AG04450 (cell line): ENCODE data around the gene PSMA2. TPM values are rescaled to one million over a fixed set of nuclear protein-coding genes. Genes with fewer than 3 reads are reported as not detected.
A peak's percentile ranks its signal among the peaks of the same experiment; 100 is the strongest.
"Not testable (repeated sequence)": the region's sequence is repeated elsewhere in the genome, so short reads cannot be mapped to it uniquely, and the experiment has no call there.

Source experiments
- CTCF ChIA-PET: fragments of 300-600, 350-600 bp; formaldehyde crosslinking; extraction: SDS; loops from one replicate; lab custom pipeline; 2022; ENCODE audit warnings: antibody characterized with exemption, inconsistent platforms; lab: Charles Lee
- POLR2A ChIA-PET: fragments of 350-600 bp; formaldehyde crosslinking; extraction: SDS; loops from one replicate; lab custom pipeline; 2021; ENCODE audit warnings: antibody characterized with exemption, inconsistent platforms; lab: Yijun Ruan, JAX
- DNase-seq: peaks from one replicate; pipeline ENCODE4 v3.0.0-alpha.2; 2011; ENCODE audit warnings: low read depth, low spot score
- H3K27ac ChIP-seq: one replicate; pipeline ENCODE4 v1.5.1; 2012; ENCODE audit warnings: low read depth, low read length, control low read depth
- H3K27me3 ChIP-seq: one replicate; pipeline ENCODE4 v1.6.0; 2012; ENCODE audit warnings: low read length; ENCODE audit not compliant: control insufficient read depth, insufficient read depth
- H3K4me3 ChIP-seq: 2 replicates; pipeline ENCODE4 v1.5.1; 2011; ENCODE audit warnings: mild to moderate bottlenecking, low read depth, low read length, control low read depth
- H3K9me3 ChIP-seq: 2 replicates; pipeline ENCODE4 v1.5.1; 2012; ENCODE audit warnings: low read length; ENCODE audit not compliant: control insufficient read depth, insufficient read depth
- polyA plus RNA-seq: library from polyadenylated mRNA; depleted of rRNA; stranded (reverse); fragments of >200 nt; gene quantifications from 2 replicates; pipeline ENCODE4 v1.2.3, GENCODE V29; 2011
- TF ChIP-seq, protein P1 (sequence below): IDR thresholded peaks from 2 replicates; pipeline ENCODE4 v1.5.1; 2011; ENCODE audit warnings: low read depth, low read length, control low read depth, inconsistent platforms

The PSMA2 gene
- polyA plus RNA-seq, 1 experiment, result 233 TPM

DNA sequence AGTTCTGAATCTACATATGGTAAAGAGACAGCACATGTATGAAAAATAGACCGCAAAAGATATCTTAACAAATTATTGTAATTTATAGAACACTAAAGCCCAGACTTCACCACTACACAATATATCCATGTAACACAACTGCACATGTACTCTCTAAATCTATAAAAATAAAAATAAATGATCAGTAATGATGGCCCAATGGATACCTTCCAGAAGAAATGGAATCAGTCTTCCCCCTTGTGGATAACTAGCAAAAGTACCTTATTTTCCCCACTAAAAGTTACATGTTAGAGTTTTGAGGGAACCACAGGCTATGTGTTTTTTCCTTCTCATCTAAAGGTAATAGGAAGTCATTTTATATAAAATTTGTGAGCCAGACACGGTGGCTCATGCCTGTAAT is 45.8 kb downstream of the PSMA2 start:
- CTCF ChIA-PET, result interaction anchor here (1.0 to 2.0 kb wide), 4 partner anchors 9 to 945 kb away, joined by 3 to 14 read pairs (median 7); no protein-coding TSS in a partner anchor
- no peak for DNase-seq

DNA sequence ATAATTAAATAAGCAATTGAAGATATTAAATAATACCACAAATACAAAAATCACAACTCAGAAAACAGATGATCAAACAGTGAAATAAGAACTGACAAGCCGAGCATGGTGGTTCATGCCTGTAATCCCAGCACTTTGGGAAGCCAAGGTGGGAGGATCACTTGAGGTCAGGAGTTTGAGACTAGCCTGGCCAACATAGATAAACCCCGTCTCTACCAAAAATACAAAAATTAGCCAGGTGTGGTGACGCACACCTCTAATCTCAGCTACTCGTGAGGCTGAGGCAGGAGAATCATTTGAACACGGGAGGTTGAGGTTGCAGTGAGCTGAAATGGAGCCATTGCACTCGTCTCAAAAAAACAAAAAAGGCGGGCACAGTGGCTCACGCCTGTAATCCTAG is 46.8 kb downstream of the PSMA2 start:
- POLR2A ChIA-PET, H3K27ac ChIP-seq: not testable (repeated sequence)
- H3K27me3 ChIP-seq, result peaks cover 17% of the 10 kb centered on the region

More for the DNA sequence above, 45.8 kb downstream of the PSMA2 start:
- POLR2A ChIA-PET, result no interaction called here
- Histone ChIP-seq H3K4me3 (no peak overlapping the region), H3K9me3 (no peaks in the 10 kb centered on the region; the same call in 1 of the 2 replicates), H3K27ac (no peak overlapping the region), H3K27me3 (peaks cover 17% of the 10 kb centered on the region)
- TF ChIP-seq, protein P1, sequence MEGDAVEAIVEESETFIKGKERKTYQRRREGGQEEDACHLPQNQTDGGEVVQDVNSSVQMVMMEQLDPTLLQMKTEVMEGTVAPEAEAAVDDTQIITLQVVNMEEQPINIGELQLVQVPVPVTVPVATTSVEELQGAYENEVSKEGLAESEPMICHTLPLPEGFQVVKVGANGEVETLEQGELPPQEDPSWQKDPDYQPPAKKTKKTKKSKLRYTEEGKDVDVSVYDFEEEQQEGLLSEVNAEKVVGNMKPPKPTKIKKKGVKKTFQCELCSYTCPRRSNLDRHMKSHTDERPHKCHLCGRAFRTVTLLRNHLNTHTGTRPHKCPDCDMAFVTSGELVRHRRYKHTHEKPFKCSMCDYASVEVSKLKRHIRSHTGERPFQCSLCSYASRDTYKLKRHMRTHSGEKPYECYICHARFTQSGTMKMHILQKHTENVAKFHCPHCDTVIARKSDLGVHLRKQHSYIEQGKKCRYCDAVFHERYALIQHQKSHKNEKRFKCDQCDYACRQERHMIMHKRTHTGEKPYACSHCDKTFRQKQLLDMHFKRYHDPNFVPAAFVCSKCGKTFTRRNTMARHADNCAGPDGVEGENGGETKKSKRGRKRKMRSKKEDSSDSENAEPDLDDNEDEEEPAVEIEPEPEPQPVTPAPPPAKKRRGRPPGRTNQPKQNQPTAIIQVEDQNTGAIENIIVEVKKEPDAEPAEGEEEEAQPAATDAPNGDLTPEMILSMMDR, result peak; percentile 56

GRCh38 chr7:42883950-42884349 is 48.0 kb downstream of the PSMA2 start:
- H3K4me3 ChIP-seq, result no peak overlapping the region
- CTCF ChIA-PET, result no interaction called here
- H3K27me3 ChIP-seq, result peaks cover 17% of the 10 kb centered on the region
- TF ChIP-seq, protein P1, result no peak
- POLR2A ChIA-PET, result no interaction called here
- no peak for DNase-seq
- no peaks in the 10 kb centered on the region; the same call in 1 of the 2 replicates for H3K9me3 ChIP-seq
- no peak overlapping the region for H3K27ac ChIP-seq

More for the DNA sequence above, 46.8 kb downstream of the PSMA2 start:
- DNase-seq, H3K4me3 ChIP-seq, H3K9me3 ChIP-seq: not testable (repeated sequence)
- CTCF ChIA-PET, result interaction anchor here (0.6 to 0.7 kb wide), 2 partner anchors 176 to 653 kb away, joined by 3 read pairs; no protein-coding TSS in a partner anchor

GRCh38 chr7:42880392-42880791 is 51.6 kb downstream of the PSMA2 start:
- peaks cover 14% of the 10 kb centered on the region for H3K27me3 ChIP-seq
- H3K4me3 ChIP-seq, result no peak overlapping the region
- H3K27ac ChIP-seq, result no peak overlapping the region
- no peak for DNase-seq
- ChIA-PET POLR2A (no interaction called here), CTCF (interaction anchor here (0.7 to 6.8 kb wide), 4 partner anchors 900 to 940 kb away, joined by 3 to 88 read pairs (median 39); no protein-coding TSS in a partner anchor)
- H3K9me3 ChIP-seq, result no peaks in the 10 kb centered on the region
- TF ChIP-seq, protein P1, result no peak

GRCh38 chr7:42878303-42878702 is 53.7 kb downstream of the PSMA2 start:
- TF ChIP-seq, protein P1, result no peak
- H3K27ac ChIP-seq, result no peak overlapping the region
- H3K9me3 ChIP-seq, result no peaks in the 10 kb centered on the region
- ChIA-PET CTCF (interaction anchor here (0.5 to 6.8 kb wide), 4 partner anchors 16 to 938 kb away, joined by 3 to 88 read pairs (median 46); no protein-coding TSS in a partner anchor), POLR2A (no interaction called here)
- H3K4me3 ChIP-seq, result no peak overlapping the region
- H3K27me3 ChIP-seq, result peaks cover 14% of the 10 kb centered on the region
- DNase-seq, result no peak
